AG09309 (cell line): ENCODE data around the gene GFOD1.

ENCODE experiments used
- DNase-seq: peaks from one replicate; pipeline ENCODE4 v3.0.0-alpha.2; 2010; ENCODE audit warnings: low read depth
- H3K4me3 ChIP-seq: 2 replicates; pipeline ENCODE4 v1.5.1; 2011; ENCODE audit warnings: mild to moderate bottlenecking, low read depth, low read length, moderate library complexity; ENCODE audit not compliant: control insufficient read depth
- TF ChIP-seq, protein P1 (sequence below): IDR thresholded peaks from 2 replicates; pipeline ENCODE4 v1.5.1; 2011; ENCODE audit warnings: mild to moderate bottlenecking, low read depth, low read length, inconsistent platforms; ENCODE audit not compliant: insufficient read depth, control insufficient read depth; ENCODE audit errors: missing control alignments

GFOD1 gene

DNA sequence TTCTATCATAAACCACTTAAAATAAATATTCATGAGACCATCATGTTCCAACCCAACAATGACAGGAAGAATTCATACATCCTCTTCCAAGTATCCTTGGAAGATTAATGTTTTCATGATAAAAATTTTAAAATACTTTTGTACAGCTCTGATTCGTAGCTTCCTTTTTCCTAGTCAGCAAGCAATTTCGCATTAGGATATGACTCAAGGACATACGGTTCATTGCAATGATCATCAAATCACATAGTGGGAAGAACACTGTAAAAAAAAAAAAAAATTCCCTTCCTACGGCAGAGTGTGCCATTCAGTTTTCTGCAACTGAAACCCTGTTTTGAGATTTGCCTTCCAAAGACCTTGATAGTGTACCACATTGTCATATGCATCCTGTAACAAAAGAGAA is 35.3 kb upstream of the GFOD1 start:
- TF ChIP-seq, protein P1, sequence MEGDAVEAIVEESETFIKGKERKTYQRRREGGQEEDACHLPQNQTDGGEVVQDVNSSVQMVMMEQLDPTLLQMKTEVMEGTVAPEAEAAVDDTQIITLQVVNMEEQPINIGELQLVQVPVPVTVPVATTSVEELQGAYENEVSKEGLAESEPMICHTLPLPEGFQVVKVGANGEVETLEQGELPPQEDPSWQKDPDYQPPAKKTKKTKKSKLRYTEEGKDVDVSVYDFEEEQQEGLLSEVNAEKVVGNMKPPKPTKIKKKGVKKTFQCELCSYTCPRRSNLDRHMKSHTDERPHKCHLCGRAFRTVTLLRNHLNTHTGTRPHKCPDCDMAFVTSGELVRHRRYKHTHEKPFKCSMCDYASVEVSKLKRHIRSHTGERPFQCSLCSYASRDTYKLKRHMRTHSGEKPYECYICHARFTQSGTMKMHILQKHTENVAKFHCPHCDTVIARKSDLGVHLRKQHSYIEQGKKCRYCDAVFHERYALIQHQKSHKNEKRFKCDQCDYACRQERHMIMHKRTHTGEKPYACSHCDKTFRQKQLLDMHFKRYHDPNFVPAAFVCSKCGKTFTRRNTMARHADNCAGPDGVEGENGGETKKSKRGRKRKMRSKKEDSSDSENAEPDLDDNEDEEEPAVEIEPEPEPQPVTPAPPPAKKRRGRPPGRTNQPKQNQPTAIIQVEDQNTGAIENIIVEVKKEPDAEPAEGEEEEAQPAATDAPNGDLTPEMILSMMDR: no peak
- DNase-seq: peak; percentile 37

DNA sequence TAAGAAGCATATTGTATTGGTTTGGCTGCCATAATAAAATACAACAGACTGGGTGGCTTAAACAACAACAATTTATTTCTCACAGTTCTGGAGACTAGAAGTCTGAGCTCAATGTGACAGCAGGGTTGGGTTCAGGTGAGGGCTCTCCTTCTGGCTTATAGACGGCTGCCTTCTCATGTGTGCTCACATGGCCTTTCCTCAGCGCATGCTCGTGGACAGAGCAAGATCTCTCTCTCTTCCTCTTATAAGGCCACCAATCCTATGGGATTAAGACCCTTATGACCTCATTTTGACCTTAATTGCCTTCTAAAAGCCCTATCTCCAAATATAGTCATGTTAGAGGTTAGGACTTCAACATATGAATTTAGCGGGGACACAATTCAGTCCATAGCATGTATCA is 32.4 kb upstream of the GFOD1 start:
- no peak overlapping the region for H3K4me3 ChIP-seq
- DNase-seq: no peak
- TF ChIP-seq, protein P1: no peak

More for the DNA sequence above, 35.3 kb upstream of the GFOD1 start:
- no peak overlapping the region for H3K4me3 ChIP-seq

DNA sequence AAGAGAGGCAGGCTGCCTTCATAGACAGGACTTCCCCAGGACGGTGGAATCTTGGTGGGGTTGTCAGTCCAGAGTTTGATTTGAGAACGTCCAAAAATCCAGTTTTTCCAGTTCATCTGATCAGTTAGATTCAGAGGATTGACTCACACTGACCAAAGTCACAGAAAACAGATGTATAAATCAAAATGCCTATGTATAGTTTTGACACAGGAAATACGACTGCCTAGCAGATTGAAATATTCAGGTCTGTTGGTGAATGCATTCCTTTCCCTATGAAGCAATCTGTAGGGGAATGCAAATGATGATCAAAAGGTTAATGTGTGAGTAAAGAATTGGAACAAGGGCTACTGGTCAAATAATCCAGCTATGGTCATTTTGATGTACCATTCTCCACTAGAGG is 29.7 kb upstream of the GFOD1 start:
- DNase-seq: no peak

DNA sequence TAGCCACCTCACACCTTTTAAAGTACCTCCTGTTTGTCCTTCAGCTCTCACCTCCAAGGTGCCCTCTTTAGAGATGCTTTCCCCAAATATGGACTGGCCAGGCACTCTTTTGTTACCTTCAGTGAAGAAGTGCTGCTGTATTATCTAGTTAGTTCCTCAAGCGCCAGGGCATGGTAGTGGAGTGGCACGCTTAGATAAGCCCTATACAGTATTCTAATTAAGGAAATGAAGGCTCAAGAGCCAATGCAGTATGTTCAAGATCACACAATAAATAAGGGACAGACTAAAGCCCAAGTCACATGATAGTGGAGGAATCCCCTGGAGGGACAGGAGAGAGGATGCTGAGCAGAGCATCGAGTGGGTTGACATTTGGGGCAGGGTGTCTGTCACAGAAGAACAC is 28.5 kb upstream of the GFOD1 start:
- no peak for DNase-seq
- TF ChIP-seq, protein P1: no peak
- no peak overlapping the region for H3K4me3 ChIP-seq

More for the DNA sequence above, 29.7 kb upstream of the GFOD1 start:
- H3K4me3 ChIP-seq: no peak overlapping the region
- TF ChIP-seq, protein P1: no peak

DNA sequence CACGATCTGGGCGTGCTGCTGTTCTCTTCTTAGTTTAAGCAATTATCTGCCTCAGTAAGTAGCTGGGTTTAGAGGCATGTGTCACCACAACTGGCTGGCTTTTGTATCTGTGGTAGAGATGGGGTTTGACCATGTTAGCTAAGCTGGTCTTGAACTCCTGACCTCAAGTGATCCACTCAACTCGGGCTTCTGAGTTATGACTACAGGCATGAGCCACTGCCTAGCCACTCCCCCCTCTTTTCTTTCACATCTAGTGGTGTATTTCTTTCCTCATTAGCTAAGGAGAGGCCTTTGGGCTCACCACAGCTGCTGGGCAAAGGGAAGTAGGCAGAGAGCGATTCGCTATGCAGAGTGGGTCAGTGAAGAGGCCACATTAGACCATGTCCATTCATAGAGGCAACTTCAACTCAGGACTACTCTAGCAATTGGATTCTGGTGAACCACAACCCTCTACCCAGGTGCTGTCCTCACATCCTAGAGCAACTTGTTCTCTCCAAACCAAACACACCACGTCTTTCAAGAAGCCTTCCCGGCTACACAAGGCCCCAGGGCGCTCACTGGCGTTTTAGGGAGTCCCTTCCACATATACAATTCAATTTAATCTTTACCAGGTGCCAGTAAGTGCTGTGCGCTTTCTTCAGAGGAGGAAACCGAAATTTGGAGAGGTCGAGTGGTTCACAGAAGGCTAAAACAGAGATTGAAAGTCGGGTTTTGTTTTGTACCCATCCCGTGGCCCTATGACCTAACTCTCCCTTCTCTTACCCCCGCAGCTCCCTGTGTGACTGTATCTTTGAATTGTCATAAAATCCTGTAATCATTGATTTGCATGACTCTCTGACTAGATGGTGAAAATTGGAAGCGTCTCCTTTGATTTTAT is 26.5 kb upstream of the GFOD1 start:
- TF ChIP-seq, protein P1: no peak
- no peak for DNase-seq
- no peak overlapping the region for H3K4me3 ChIP-seq

DNA sequence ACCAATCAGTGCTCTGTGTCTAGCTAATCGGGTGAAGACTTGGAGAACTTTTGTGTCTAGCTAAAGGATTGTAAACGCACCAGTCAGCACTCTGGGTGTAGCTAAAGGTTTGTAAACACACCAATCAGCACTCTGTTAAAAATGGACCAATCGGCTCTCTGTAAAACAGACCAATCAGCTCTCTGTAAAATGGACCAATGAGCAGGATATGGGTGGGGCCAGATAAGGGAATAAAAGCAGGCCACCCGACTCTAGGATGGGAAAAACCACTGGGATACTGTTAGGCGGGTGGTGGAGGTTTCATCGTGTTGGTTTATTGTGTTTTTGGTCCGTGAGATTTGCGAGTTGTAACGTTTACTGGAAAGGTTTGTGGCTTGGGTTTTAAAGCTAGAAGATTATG is 25.5 kb upstream of the GFOD1 start:
- DNase-seq: no peak
- no peak overlapping the region for H3K4me3 ChIP-seq
- TF ChIP-seq, protein P1: no peak
